ENCODE results near the gene NRP1. TPM values are rescaled to one million over a fixed set of nuclear protein-coding genes. Genes with fewer than 3 reads are reported as not detected.

NRP1 gene
- total RNA-seq, 1 experiment from 2014 or later = 3.0 TPM

GRCh38 chr10:33262871-33263270 lies 71.6 kb downstream of the NRP1 start (continued):
- TF ChIP-seq ZNF512 (CRISPR knock-in tag; IDR thresholded peaks at IDR 0.05; ENCODE audit: borderline replicate concordance) (no peak), ZNF416 (CRISPR knock-in tag; IDR thresholded peaks at IDR 0.05) (no peak), ZNF232 (CRISPR knock-in tag; IDR thresholded peaks at IDR 0.05) (no peak), ZBTB21 (CRISPR knock-in tag; IDR thresholded peaks at IDR 0.05; ENCODE audit: borderline replicate concordance) (no peak), NR1H2 (CRISPR knock-in tag; IDR thresholded peaks at IDR 0.05) (no peak), ZNF281 (CRISPR knock-in tag; IDR thresholded peaks at IDR 0.05) (no peak), ZBTB43 (CRISPR knock-in tag; IDR thresholded peaks at IDR 0.05) (no peak), ZNF138 (CRISPR knock-in tag; conservative IDR thresholded peaks at IDR 0.05) (no peak), EMX1 (CRISPR knock-in tag; IDR thresholded peaks at IDR 0.05) (no peak), FOXP4 (CRISPR knock-in tag; IDR thresholded peaks at IDR 0.05) (no peak), CREM (CRISPR knock-in tag; IDR thresholded peaks at IDR 0.05) (no peak), IRF2 (CRISPR knock-in tag; IDR thresholded peaks at IDR 0.05; ENCODE audit: borderline replicate concordance, low read depth) (no peak)
- TF ChIP-seq, protein P1, sequence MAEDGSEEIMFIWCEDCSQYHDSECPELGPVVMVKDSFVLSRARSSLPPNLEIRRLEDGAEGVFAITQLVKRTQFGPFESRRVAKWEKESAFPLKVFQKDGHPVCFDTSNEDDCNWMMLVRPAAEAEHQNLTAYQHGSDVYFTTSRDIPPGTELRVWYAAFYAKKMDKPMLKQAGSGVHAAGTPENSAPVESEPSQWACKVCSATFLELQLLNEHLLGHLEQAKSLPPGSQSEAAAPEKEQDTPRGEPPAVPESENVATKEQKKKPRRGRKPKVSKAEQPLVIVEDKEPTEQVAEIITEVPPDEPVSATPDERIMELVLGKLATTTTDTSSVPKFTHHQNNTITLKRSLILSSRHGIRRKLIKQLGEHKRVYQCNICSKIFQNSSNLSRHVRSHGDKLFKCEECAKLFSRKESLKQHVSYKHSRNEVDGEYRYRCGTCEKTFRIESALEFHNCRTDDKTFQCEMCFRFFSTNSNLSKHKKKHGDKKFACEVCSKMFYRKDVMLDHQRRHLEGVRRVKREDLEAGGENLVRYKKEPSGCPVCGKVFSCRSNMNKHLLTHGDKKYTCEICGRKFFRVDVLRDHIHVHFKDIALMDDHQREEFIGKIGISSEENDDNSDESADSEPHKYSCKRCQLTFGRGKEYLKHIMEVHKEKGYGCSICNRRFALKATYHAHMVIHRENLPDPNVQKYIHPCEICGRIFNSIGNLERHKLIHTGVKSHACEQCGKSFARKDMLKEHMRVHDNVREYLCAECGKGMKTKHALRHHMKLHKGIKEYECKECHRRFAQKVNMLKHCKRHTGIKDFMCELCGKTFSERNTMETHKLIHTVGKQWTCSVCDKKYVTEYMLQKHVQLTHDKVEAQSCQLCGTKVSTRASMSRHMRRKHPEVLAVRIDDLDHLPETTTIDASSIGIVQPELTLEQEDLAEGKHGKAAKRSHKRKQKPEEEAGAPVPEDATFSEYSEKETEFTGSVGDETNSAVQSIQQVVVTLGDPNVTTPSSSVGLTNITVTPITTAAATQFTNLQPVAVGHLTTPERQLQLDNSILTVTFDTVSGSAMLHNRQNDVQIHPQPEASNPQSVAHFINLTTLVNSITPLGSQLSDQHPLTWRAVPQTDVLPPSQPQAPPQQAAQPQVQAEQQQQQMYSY (CRISPR knock-in tag; IDR thresholded peaks at IDR 0.05) = no peak

GRCh38 chr10:33260403-33261149 lies 73.9 kb downstream of the NRP1 start:
- Mint-ChIP-seq H3K36me3 (no peaks in the 10 kb centered on the region), H3K27me3 (ENCODE audit: low read depth) (no peaks in the 10 kb centered on the region), H3K9me3 (no peaks in the 10 kb centered on the region), H3K27ac (no peak overlapping the region), H3K4me3 (no peak overlapping the region), H3K4me1 (peaks cover 12% of the 10 kb centered on the region)
- POLR2A ChIA-PET = no interaction called here
- DNase-seq (ENCODE audit: low spot score) (no peak), ATAC-seq (no peak)
- CTCF ChIA-PET = no interaction called here
- TF ChIP-seq MYBL2 (CRISPR knock-in tag; IDR thresholded peaks at IDR 0.05) (no peak), JAZF1 (CRISPR knock-in tag; IDR thresholded peaks at IDR 0.05) (no peak), CREB1 (CRISPR knock-in tag; IDR thresholded peaks at IDR 0.05) (no peak), HMGA2 (CRISPR knock-in tag; IDR thresholded peaks at IDR 0.05) (no peak), ZNF423 (CRISPR knock-in tag; IDR thresholded peaks at IDR 0.05) (no peak), NFYB (CRISPR knock-in tag; conservative IDR thresholded peaks at IDR 0.05; ENCODE audit: low read depth) (no peak)
- TF ChIP-seq, protein P2, sequence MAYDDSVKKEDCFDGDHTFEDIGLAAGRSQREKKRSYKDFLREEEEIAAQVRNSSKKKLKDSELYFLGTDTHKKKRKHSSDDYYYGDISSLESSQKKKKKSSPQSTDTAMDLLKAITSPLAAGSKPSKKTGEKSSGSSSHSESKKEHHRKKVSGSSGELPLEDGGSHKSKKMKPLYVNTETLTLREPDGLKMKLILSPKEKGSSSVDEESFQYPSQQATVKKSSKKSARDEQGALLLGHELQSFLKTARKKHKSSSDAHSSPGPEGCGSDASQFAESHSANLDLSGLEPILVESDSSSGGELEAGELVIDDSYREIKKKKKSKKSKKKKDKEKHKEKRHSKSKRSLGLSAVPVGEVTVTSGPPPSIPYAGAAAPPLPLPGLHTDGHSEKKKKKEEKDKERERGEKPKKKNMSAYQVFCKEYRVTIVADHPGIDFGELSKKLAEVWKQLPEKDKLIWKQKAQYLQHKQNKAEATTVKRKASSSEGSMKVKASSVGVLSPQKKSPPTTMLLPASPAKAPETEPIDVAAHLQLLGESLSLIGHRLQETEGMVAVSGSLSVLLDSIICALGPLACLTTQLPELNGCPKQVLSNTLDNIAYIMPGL (CRISPR knock-in tag; IDR thresholded peaks at IDR 0.05) = no peak

All from WTC11 (cell line).